GM18526 (cell line): ENCODE measurements around the gene CSTF3.

Experiments
- POLR2A ChIP-seq: IDR thresholded peaks from 3 replicates; pipeline ENCODE4 v1.6.1; 2011; ENCODE audit not compliant: insufficient read length; ENCODE audit errors: extremely low read depth

The CSTF3 gene

GRCh38 chr11:33172996-33173395, 11.7 kb upstream of the CSTF3 start:
- no peak for TF ChIP-seq POLR2A

DNA sequence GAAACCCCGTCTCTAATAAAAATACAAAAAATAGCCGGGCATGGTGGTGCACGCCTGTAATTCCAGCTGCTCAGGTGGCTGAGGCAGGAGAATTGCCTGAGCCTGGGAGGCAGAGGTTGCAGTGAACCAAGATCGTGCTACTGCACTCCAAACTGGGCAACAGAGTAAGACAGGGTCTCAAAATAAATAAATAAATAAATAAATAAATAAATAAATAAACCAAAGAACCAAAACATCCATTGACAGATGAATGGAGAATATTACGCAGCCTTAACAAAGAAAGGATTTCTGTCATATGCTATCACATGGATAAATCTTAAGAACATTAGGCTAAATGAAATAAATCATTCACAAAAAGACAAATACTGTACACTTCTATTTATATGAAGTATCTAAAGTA, 11.1 kb upstream of the CSTF3 start:
- no peak for TF ChIP-seq POLR2A

GRCh38 chr11:33171251-33171650, 10.0 kb upstream of the CSTF3 start:
- TF ChIP-seq POLR2A: no peak

DNA sequence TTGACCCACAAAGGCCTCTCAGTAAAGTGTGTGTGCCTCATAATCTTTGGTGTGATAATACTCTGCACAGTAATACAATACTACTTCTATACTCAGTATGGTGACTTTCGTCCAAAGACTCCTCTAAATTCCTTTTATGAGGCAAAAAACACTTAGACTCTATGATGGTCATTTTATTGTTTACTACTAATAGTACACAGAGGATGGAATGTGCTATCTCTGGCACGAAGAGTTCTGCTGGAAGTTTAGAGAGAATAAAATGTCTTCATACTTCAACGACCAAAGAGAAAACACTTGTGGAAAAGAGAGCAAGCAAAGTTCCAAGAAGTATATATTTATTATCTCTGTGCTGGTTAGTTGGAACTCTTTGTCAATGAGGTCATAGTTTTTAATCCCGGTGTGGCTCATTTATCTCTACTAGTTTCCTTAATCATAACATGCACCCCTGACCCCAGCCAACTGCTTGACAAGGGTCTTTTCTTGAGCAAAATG, 7.5 kb upstream of the CSTF3 start:
- no peak for TF ChIP-seq POLR2A

DNA sequence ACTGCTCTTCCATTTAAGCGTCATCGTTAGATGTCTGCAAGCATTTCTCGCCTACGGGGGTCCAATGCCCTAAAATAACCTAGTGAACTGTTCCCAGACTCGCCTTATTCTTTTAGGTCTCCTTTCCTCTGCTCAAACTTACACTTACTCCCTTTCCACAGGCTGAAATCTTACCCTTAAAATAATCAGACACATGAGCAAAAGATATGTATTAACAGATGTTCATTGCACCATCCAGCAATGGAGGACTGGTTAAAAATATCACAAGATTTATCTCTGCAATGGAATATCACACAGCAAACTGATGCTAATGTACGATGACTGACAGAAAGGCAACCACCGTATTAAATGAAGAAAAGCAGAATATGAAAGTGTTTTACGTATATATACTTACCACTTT, 1.6 kb upstream of the CSTF3 start:
- TF ChIP-seq POLR2A: no peak

DNA sequence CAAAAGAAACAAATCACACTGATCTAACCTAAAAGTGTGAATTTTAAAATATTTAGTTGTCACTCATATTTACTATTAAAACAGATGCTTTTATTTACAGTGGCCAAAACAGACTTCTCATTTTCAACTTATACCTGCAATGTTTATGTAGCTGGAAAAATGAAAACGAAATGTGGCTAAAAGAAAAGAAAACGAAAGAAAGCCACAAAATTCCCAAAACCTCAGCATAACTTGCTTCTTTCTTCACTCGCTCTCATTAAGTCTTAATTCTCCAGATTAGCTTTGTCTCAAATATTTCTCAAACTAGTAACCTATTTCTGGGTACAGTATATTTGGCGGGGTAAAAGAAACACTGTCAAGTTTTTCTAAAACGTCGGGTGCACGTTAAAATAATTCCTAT, 693 bp downstream of the CSTF3 start:
- no peak for TF ChIP-seq POLR2A

DNA sequence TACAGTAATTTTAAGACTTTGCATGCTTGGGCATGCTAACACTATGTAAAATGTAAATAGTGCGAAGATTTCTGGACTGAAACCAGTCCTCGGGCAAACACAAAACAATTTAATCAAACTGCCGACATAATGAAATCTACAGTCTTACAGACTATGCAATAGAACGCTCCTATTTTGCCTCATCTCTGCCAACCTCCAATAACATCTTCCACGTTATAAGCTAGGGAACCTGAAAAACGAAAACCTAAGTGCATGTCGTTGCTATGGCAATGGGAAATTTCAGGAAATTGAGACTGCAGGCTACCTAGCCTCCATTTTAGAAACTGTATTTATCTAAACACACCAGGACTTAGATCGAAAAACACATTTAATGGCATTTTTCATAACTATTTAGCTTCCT, 1.1 kb downstream of the CSTF3 start:
- no peak for TF ChIP-seq POLR2A

DNA sequence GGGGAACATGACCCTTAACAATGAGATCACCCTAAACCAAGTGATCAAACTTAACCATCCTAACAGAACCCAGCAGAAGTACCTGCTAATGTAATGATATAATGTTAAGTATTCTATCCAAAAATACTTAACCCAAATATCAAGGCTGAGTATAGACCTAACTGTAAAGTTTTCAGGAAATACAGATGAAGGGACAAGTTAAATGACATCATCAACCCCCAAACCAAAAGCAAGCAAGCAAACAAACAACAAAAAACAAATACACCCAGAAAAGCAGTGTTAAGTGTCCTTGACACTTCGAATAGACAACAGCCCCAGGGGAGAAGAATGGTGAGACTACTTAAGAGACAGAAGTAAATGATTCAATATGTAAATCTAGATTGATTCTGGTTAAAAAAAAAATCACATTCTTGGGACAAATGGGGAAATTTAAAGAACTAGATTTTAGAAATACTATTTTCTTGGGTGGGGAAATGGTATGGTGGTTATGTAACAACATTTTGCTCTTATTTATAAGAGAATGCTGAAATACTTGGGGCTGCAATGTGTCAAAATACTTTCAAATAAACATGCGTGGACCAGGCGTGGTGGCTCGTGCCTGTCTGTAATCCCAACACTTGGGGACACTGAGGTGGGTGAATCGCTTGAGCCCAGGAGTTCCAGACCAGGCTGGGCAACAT, 2.5 kb downstream of the CSTF3 start:
- no peak for TF ChIP-seq POLR2A

- no peak for TF ChIP-seq POLR2A
Measured at GRCh38 chr11:33157103-33158027, 3.9 kb downstream of the CSTF3 start.

GRCh38 chr11:33151399-33151798, 9.9 kb downstream of the CSTF3 start:
- no peak for TF ChIP-seq POLR2A

DNA sequence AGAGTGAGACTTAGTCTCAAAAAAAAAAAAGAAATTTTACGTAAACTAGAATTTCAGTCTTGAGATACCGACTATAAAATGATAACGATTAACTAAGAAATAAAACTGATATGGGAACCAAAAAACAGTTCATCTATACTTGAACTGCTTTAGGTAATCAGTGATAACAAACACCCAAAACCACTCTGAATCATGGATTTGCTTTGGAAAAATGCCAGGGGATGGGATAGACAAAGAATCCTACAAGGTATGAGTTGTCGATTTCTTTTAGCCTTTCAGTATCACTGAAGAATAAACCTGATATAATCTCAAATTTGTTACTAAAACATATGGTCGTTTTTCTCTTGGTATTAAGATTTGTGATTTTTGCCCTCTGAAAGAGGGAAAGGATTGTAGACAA, 13.7 kb downstream of the CSTF3 start:
- no peak for TF ChIP-seq POLR2A

- TF ChIP-seq POLR2A: no peak
Measured at GRCh38 chr11:33135768-33136443, 25.4 kb downstream of the CSTF3 start.

DNA sequence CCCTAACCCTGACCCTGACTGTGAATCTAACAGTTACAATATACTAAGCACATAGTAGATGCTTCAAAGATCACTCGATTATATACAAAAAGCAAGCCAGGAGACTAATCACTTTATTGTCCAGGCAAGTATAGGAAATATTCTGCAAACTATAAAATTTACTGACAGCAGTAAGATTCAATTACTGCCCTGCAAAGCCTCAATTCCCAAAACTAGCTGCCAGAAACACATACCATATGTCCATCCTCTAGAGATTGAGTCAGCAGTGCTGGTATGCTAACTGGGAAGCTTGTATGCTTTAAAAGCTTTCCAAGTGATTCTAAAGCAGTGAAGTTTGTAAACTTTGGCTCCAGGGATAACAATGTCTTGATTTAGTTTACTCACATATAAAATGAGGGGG, 26.1 kb downstream of the CSTF3 start:
- no peak for TF ChIP-seq POLR2A

- TF ChIP-seq POLR2A: no peak
Measured at GRCh38 chr11:33134276-33134675, 27.0 kb downstream of the CSTF3 start.

- no peak for TF ChIP-seq POLR2A
Measured at GRCh38 chr11:33133761-33134160, 27.5 kb downstream of the CSTF3 start.

GRCh38 chr11:33132510-33132909, 28.8 kb downstream of the CSTF3 start:
- no peak for TF ChIP-seq POLR2A

DNA sequence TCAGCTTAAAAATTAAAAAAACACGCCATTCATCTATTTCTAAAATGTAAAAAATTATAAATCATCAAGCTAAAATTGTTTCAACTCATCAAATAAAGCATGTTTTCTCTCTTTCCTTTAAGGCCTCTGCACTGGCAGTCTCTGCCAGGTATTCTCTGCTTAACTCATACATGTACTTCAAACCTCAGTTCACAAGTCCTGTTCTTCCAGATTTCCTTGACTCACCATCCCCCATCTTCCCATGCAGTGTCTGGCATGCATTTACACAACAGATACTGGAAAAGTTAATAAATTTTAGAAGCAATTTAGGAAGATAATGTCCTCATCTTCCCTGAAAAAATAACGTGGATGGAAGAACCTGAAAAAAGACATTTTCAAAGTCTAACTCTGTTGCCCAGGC, 32.5 kb downstream of the CSTF3 start:
- no peak for TF ChIP-seq POLR2A
